Measurements from ENCODE around the gene CCNA1. TPM values are rescaled to one million over a fixed set of nuclear protein-coding genes. Genes with fewer than 3 reads are reported as not detected.
A peak's percentile ranks its signal among the peaks of the same experiment; 100 is the strongest.

Gene CCNA1
- total and polyA plus RNA-seq, 2 donors: 0.24 TPM; not detected in 1

DNA sequence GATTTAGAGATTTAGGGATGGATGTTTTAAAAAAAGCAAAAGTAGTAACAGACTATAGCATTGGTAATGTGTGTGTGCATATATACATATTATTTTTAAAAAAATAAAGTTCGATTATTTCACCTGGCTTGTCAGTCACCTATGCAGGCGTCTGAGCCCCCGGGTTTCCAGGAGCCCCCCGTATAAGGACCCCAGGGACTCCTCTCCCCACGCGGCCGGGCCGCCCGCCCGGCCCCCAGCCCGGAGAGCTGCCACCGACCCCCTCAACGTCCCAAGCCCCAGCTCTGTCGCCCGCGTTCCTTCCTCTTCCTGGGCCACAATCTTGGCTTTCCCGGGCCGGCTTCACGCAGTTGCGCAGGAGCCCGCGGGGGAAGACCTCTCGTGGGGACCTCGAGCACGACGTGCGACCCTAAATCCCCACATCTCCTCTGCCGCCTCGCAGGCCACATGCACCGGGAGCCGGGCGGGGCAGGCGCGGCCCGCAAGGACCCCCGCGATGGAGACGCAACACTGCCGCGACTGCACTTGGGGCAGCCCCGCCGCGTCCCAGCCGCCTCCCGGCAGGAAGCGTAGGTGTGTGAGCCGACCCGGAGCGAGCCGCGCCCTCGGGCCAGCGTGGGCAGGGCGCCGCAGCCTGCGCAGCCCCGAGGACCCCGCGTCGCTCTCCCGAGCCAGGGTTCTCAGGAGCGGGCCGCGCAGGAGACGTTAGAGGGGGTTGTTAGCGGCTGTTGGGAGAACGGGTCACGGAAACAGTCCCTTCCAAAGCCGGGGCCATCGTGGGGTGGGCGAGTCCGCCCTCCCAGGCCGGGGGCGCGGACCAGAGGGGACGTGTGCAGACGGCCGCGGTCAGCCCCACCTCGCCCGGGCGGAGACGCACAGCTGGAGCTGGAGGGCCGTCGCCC is 840 bp upstream of the CCNA1 start:
- Histone ChIP-seq H3K4me1 (ENCODE audit: insufficient read depth) (peaks cover 4% of the 10 kb centered on the region), H3K36me3 (ENCODE audit: insufficient read depth) (no peaks in the 10 kb centered on the region), H3K27ac (ENCODE audit: low read depth) (no peak overlapping the region), H3K4me3 (ENCODE audit: low read depth, low read length) (peak overlapping the region; percentile 38)
- 1% methylated on average over 85 of the region's 85 CpGs for WGBS
- no peak for DNase-seq (ENCODE audit: extremely low spot score)

DNA sequence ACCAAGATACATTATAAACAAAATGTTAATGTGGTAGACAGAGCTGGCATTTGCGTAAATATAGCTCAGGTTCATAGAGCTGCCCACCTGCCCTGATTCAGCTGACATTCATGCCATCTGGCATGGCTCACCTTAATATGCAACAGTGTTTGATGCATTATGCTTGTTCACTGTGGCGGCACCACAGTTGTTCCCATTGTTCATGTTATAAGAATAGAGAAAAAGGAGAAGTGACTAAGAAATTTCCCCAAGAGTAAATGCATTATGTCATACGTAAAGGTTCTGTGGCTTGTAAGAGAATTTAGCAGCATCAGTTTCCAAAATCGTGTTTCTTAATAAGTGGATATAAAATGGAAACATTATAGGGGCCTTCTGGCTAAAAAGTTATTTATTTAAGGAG is 4.5 kb downstream of the CCNA1 start:
- H3K4me1 ChIP-seq (ENCODE audit: insufficient read depth): no peaks in the 10 kb centered on the region
- no peak overlapping the region for H3K27ac ChIP-seq (ENCODE audit: low read depth)
- no peaks in the 10 kb centered on the region for H3K36me3 ChIP-seq (ENCODE audit: insufficient read depth)
- H3K4me3 ChIP-seq (ENCODE audit: low read depth, low read length): no peak overlapping the region
- WGBS: 84% methylated on average over 4 of the region's 4 CpGs
- DNase-seq (ENCODE audit: extremely low spot score): no peak

DNA sequence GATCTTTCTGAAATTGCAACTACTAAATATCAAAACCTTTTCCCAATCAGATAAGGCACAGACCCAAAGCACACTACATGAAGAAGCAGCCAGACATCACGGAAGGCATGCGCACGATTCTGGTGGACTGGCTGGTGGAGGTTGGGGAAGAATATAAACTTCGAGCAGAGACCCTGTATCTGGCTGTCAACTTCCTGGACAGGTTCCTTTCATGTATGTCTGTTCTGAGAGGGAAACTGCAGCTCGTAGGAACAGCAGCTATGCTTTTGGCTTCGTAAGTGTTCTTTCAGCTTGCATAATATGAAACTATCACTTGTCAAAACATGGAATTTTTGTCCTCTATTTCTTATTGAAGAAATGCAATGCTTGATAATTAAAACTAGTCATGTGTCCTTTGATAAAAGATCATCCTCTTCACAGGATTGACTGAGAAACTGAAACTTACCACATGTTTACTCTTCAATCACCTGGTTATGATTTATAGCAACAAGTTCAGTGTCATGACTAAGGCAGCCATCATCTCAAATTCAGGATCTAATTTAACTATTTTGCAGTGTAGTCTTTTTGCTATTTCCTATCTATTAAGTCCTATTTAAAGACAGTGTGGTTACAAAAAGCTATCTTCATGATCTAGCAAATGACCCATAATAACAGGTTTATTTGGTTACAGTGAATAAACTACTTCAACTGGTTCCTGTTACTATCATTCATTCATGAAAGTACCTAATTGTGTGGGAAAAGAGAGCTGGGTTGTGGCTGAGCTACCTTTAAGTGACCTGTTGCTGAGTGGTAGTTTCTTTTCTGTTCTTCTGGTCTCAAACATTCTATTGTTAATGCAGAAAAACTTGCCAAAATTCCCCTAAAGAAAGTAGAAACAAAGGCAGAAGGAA is 6.5 kb downstream of the CCNA1 start:
- Histone ChIP-seq H3K4me1 (ENCODE audit: insufficient read depth) (no peaks in the 10 kb centered on the region), H3K36me3 (ENCODE audit: insufficient read depth) (no peaks in the 10 kb centered on the region), H3K27ac (ENCODE audit: low read depth) (no peak overlapping the region), H3K4me3 (ENCODE audit: low read depth, low read length) (no peak overlapping the region)
- 71% methylated on average over 6 of the region's 6 CpGs for WGBS
- no peak for DNase-seq (ENCODE audit: extremely low spot score)

DNA sequence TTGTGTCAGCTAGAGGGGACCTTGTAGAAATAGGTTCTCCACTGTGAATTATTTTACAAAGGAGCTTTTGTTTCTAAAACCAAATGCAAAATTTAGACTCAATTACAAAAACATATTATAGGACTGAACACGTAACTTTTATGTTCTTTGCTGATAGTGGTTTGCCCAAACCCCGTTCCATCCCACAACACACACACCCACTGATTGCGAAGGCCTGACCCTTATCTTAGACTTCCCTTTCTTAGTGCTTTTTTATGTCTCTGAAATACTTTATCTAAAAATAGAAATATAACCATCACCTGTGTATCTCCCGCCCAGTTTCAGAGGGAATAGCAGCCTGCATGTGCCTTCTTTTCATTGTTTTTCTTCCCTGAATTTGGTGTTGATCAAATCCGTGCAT is 13.0 kb downstream of the CCNA1 start:
- DNase-seq (ENCODE audit: extremely low spot score): no peak
- Histone ChIP-seq H3K27ac (ENCODE audit: low read depth) (no peak overlapping the region), H3K36me3 (ENCODE audit: insufficient read depth) (no peaks in the 10 kb centered on the region), H3K4me1 (ENCODE audit: insufficient read depth) (no peaks in the 10 kb centered on the region), H3K4me3 (ENCODE audit: low read depth, low read length) (no peak overlapping the region)
- WGBS: 75% methylated on average over 5 of the region's 5 CpGs

DNA sequence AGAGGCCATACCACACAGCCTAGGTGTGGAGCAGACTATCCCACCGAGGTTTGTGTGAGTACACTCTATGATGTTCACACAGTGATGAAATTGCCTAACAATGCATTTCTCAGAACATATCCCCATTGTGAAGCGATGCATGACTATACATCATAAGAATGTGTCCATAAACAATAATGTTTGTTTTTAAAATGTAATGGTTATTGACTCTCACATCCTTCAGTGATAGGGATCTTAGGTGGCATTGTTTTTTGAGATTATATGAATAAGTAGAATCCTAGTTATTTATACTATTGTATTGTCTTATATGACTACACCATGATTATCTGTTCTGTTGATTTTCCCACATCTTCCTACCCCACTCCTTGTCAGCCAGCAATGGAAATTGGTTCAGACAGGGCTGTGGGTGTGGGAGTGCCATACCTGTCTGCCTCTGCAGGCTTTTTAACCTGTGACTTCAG is 13.6 kb downstream of the CCNA1 start:
- DNase-seq (ENCODE audit: extremely low spot score): no peak
- Histone ChIP-seq H3K36me3 (ENCODE audit: insufficient read depth) (no peaks in the 10 kb centered on the region), H3K27ac (ENCODE audit: low read depth) (no peak overlapping the region), H3K4me1 (ENCODE audit: insufficient read depth) (no peaks in the 10 kb centered on the region), H3K4me3 (ENCODE audit: low read depth, low read length) (no peak overlapping the region)
- 63% methylated on average over 2 of the region's 2 CpGs for WGBS

- Histone ChIP-seq H3K4me1 (ENCODE audit: insufficient read depth) (no peaks in the 10 kb centered on the region), H3K27ac (ENCODE audit: low read depth) (no peak overlapping the region), H3K4me3 (ENCODE audit: low read depth, low read length) (no peak overlapping the region), H3K36me3 (ENCODE audit: insufficient read depth) (no peaks in the 10 kb centered on the region)
- no peak for DNase-seq (ENCODE audit: extremely low spot score)
- 64% methylated on average over 7 of the region's 7 CpGs for WGBS
Observed at GRCh38 chr13:36447501-36447900, 15.2 kb downstream of the CCNA1 start.

GRCh38 chr13:36450534-36450933 is 18.2 kb downstream of the CCNA1 start:
- DNase-seq (ENCODE audit: extremely low spot score): no peak
- no peaks in the 10 kb centered on the region for H3K36me3 ChIP-seq (ENCODE audit: insufficient read depth)
- no peak overlapping the region for H3K4me3 ChIP-seq (ENCODE audit: low read depth, low read length)
- H3K4me1 ChIP-seq (ENCODE audit: insufficient read depth): no peaks in the 10 kb centered on the region
- H3K27ac ChIP-seq (ENCODE audit: low read depth): no peak overlapping the region
- 29% methylated on average over 3 of the region's 3 CpGs for WGBS

DNA sequence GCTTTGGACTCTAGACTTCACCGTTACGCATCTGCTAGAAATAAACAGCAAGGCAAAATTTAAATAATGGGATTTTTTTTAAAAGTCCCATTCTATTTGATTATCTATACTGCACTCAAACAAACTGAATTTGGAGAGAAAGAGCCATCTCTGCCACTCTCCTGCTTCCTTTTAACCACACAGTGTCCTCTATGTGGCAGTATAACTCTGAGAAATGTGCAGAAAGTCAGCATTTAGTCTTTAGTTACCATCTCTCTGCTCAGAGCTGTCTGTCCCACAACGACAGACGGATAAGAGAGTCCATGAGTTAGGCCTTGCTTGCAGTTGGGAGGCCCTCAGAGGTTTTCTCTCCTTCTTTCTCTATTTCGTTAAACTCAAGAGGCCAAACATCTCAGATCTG is 21.2 kb downstream of the CCNA1 start:
- no peak for DNase-seq (ENCODE audit: extremely low spot score)
- Histone ChIP-seq H3K27ac (ENCODE audit: low read depth) (no peak overlapping the region), H3K4me3 (ENCODE audit: low read depth, low read length) (no peak overlapping the region), H3K4me1 (ENCODE audit: insufficient read depth) (no peaks in the 10 kb centered on the region), H3K36me3 (ENCODE audit: insufficient read depth) (no peaks in the 10 kb centered on the region)
- 67% methylated on average over 5 of the region's 5 CpGs for WGBS

DNA sequence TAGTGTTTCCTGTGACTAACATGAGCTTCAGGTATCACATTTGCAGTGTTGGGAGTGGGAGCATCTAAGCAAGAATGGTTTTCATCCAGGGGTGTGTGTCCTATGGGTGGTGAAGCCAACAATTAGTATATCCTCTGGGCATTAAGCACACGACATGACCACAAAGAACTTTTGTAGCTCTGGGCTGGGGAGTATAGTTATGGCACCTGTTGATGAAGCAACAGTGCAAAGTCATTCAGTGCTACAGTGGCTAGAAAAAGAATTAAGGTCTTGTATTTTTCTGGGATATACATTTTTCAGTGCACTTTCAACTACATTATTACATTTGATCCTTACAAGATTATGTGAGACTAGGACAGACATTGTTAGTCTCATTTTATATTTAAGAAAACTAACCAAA is 21.8 kb downstream of the CCNA1 start:
- DNase-seq (ENCODE audit: extremely low spot score): no peak
- H3K4me3 ChIP-seq (ENCODE audit: low read depth, low read length): no peak overlapping the region
- 92% methylated on average over 1 of the region's 1 CpG for WGBS
- no peak overlapping the region for H3K27ac ChIP-seq (ENCODE audit: low read depth)
- H3K4me1 ChIP-seq (ENCODE audit: insufficient read depth): no peaks in the 10 kb centered on the region
- H3K36me3 ChIP-seq (ENCODE audit: insufficient read depth): no peaks in the 10 kb centered on the region

DNA sequence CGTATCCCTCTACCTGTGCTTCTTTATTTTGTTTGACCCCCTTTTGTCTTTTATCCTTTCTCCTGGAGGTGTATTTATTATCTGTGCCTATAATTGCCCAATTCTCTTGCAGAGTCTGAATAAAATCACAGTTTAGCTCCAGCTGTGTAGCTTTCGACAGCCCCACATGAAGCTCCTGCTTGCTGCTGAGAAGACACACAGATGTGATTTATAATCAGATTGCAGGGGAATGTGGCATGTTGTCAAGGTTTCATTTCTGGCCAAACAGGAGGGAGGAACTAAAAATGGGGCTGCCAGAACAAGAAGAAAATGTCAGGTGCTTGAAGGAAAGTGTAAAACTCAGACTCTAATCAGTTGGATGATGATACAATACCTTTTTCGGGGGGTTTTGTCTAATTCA is 22.7 kb downstream of the CCNA1 start:
- Histone ChIP-seq H3K4me3 (ENCODE audit: low read depth, low read length) (no peak overlapping the region), H3K36me3 (ENCODE audit: insufficient read depth) (no peaks in the 10 kb centered on the region), H3K27ac (ENCODE audit: low read depth) (no peak overlapping the region), H3K4me1 (ENCODE audit: insufficient read depth) (no peaks in the 10 kb centered on the region)
- WGBS: 44% methylated on average over 3 of the region's 3 CpGs
- DNase-seq (ENCODE audit: extremely low spot score): no peak

DNA sequence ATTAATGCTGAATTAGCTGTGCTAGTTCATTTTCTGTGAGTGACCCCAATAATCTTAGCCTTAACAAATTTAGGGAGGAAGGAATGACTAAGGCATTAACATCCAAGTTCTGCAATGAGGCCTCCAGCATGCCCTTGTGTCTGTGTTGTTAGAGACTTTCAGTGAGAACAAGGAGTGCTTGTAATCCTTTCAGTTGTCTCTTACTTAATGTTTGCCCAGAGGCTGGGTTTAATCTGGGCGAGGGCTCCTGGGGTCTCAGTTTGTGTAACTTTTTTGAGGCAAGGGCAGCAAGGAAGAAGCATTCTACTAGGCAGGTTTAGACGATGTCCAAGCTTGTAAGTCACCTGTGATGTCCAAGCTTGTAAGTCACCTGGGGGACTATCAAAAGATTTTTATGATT is 24.3 kb downstream of the CCNA1 start:
- no peaks in the 10 kb centered on the region for H3K4me1 ChIP-seq (ENCODE audit: insufficient read depth)
- no peaks in the 10 kb centered on the region for H3K36me3 ChIP-seq (ENCODE audit: insufficient read depth)
- no peak overlapping the region for H3K4me3 ChIP-seq (ENCODE audit: low read depth, low read length)
- WGBS: 60% methylated on average over 2 of the region's 2 CpGs
- no peak for DNase-seq (ENCODE audit: extremely low spot score)
- no peak overlapping the region for H3K27ac ChIP-seq (ENCODE audit: low read depth)

GRCh38 chr13:36461506-36461905 is 29.2 kb downstream of the CCNA1 start:
- H3K4me1 ChIP-seq (ENCODE audit: insufficient read depth): no peaks in the 10 kb centered on the region
- H3K4me3 ChIP-seq (ENCODE audit: low read depth, low read length): no peak overlapping the region
- H3K36me3 ChIP-seq (ENCODE audit: insufficient read depth): no peaks in the 10 kb centered on the region
- DNase-seq (ENCODE audit: extremely low spot score): no peak
- no peak overlapping the region for H3K27ac ChIP-seq (ENCODE audit: low read depth)

DNA sequence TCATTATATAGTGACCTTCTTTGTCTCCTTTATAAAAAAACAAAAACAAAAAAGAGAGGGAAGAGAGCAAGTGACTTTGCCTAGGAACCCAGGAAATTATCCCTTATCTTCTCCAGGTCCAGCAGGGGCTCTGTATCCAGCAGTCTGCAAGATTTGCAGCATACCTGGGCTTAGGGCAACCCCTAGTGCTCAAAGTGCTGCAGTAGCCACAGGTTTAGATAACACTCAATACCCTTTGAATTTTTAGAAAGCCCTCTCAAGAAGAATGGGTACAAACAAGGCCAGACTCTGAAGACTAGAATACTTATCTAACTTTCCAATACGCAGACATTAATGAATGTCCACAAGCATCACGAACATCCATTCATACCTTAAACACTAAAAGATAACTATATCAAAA is 43.2 kb downstream of the CCNA1 start:
- Histone ChIP-seq H3K36me3 (ENCODE audit: insufficient read depth) (no peaks in the 10 kb centered on the region), H3K4me1 (ENCODE audit: insufficient read depth) (no peaks in the 10 kb centered on the region), H3K27ac (ENCODE audit: low read depth) (no peak overlapping the region), H3K4me3 (ENCODE audit: low read depth, low read length) (no peak overlapping the region)
- DNase-seq (ENCODE audit: extremely low spot score): no peak
- 84% methylated on average over 2 of the region's 2 CpGs for WGBS

GRCh38 chr13:36476661-36477060 is 44.4 kb downstream of the CCNA1 start:
- H3K4me3 ChIP-seq (ENCODE audit: low read depth, low read length): no peak overlapping the region
- no peak for DNase-seq (ENCODE audit: extremely low spot score)

More at GRCh38 chr13:36476661-36477060, 44.4 kb downstream of the CCNA1 start:
- no peaks in the 10 kb centered on the region for H3K36me3 ChIP-seq (ENCODE audit: insufficient read depth)
- H3K27ac ChIP-seq (ENCODE audit: low read depth): no peak overlapping the region
- H3K4me1 ChIP-seq (ENCODE audit: insufficient read depth): no peaks in the 10 kb centered on the region
- 74% methylated on average over 2 of the region's 2 CpGs for WGBS
